GM21619 (cell line): ENCODE results near the gene TMEM37.
"Not testable (repeated sequence)": the region's sequence is repeated elsewhere in the genome, so short reads cannot be mapped to it uniquely, and the experiment has no call there.

ENCODE experiments used
- ATAC-seq: cut with Tn5 transposase; IDR thresholded peaks from one replicate; pipeline ENCODE4 v1.9.1; 2021; ENCODE audit not compliant: unreplicated experiment

Gene TMEM37, protein sequence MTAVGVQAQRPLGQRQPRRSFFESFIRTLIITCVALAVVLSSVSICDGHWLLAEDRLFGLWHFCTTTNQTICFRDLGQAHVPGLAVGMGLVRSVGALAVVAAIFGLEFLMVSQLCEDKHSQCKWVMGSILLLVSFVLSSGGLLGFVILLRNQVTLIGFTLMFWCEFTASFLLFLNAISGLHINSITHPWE

DNA sequence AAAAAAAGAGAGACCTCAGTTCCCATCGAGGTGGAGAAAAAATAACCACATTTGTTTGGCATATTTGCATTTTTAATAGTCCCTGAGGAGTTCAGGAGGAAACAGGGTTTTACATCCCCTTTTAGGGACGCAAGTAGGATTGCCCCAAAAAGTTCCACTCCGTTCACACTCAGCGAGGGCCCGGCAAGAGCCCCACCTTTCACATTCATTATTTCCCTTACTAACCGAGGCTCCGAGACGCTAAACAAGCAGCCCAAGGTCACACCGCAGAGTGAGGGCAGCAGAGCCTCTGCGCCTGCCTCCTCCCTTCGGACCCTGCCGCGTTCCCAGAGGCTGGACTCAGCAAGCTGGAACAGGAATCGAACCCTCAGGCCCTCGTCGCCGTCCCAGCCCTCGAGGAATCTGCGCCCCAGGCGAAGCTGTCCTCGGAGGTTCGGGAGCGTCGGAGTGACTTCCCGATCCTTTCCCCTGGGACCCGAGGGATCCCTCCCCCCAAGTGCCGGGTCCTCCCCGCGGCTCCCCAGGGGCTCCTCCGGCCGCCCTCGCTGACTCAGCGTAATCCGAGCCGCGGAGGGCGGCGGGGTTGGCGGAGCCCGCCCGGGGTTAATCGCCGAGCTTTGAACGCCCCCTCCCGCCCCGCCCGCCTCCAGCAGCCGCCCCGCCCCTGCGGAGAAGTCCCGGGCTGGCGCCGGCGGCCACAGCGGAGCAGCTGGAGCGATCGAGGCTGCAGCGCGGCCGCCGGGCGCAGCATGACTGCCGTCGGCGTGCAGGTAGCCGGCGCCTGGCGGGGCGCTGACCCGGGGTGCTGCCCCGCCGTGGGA is at the start of gene TMEM37:
Gene TMEM37 (plus strand): TSS at position 700 of the 821 bp plus-strand sequence. CDS start 50 bp downstream, at position 750.
- ATAC-seq: peak; percentile 73

- no peak for ATAC-seq
Measured at GRCh38 chr2:119383410-119384140, 48.1 kb upstream of the TMEM37 start.

GRCh38 chr2:119384971-119385370 is 46.7 kb upstream of the TMEM37 start:
- no peak for ATAC-seq

DNA sequence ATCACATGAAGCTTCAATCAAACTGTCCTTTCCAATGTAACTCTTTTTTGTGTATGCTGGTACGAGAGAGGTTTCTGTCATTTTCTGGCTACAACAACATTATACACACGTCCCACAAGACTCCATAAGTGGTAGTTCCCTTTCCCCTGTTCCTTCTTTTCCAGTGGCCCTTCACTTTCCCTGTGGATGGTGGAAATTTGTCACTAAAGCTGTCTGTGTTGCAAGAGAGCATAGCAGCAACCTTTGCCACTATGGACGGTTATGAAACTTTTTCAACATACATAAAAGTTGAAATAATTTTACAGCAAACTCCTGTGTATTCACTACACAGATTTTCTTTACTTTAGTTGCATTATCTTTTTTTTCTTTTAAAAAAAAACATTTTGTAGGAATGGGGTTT is 46.2 kb upstream of the TMEM37 start:
- ATAC-seq: no peak

- ATAC-seq: peak; percentile 71
Measured at GRCh38 chr2:119387381-119388129, 44.1 kb upstream of the TMEM37 start.

- ATAC-seq: no peak
Measured at GRCh38 chr2:119389615-119390306, 41.9 kb upstream of the TMEM37 start.

- no peak for ATAC-seq
Measured at GRCh38 chr2:119393971-119394748, 37.5 kb upstream of the TMEM37 start.

DNA sequence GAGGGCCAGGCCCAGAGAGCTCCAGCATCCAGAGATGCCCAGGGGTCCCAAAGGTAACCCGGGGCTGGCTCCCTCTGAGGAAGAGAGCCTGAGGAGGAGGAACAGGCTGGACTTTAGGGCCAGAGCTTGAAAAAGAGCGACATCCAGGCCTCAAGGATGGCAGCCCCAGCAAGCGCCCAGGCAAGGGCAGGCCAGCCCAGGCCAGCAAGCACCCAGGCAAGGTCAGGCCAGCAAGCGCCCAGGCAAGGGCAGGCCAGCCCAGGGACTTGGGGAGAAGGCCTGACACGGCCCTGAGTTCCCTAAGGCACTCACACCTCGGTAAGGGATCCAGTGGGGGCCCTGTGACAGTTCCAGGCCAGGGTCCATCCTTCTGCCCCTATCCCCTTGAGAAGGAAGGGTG is 34.5 kb upstream of the TMEM37 start:
- no peak for ATAC-seq

GRCh38 chr2:119402106-119402505 is 29.5 kb upstream of the TMEM37 start:
- no peak for ATAC-seq

- ATAC-seq: no peak
Measured at GRCh38 chr2:119402645-119403560, 28.8 kb upstream of the TMEM37 start.

DNA sequence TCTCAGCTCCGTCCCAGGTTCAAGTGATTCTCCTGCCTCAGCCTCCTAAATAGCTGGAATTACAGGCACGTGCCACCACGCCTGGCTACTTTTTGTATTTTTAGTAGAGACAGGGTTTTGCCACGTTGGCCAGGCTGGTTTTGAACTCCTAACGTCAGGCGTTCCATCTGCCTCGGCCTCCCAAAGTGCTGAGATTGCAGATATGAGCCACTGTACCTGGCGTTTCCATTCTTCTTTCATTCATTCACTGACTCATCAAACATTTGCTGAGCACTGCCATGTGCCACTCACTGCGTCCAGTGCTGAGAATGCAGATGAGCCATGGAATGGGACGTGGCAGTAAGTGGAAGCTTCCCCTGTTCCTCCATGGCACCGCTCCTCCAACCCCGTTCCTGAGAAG is 28.0 kb upstream of the TMEM37 start:
- not testable (repeated sequence) for ATAC-seq

DNA sequence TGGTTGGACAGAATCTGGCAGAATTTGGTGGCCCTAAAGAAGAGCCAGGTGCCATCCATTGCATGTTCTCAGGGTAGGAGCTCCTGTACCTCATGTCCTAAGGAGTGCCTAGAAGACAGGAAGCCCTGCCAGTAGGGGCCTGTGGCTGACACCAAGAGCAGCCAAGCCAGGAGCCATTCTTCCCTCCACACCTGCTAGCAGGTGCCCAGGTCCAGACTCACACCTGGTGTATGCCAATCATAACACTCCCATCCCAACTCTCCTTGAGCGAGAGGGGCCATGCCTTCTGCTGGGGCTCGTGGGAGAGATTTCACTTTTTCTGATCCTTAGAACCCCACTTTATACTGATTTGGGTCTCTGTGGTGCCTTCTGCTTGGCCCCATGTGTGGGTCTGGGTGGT is 26.5 kb upstream of the TMEM37 start:
- ATAC-seq: no peak

DNA sequence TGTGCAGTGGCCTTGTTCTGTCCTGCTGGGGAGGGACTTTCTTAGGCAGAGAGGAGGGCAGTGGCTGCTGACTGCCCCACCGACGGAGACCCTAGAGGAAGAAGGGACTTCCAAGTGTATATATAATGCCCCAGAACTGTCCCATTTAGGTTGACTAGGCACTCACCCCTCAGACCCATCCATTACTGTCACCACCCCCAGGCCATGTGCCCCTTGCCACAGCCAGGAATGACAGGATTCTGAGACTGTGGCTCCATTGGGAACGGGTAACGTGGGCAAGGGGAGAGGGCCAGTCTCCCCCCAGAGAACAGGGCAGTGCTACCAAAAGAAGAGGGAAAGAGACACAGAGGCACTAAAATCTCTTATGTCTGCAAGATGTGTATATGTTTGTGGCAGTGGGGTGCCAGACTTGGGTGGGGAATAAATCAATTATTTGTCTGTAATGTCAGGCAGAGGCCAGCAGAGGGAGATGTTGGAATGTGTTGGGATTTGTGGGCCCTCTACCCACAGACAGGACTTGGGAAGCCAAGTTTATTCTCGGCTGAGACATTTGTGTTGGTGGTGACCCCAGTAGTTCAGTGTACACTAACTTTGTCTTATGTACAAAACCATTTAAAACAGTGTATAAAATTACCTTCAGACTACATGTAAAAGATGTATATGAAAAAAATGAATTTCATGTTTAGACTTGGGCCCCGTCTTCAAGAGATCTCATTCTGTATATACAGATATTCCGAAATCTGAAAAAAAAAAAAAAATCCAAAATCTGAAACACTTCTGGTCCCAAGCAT is 24.0 kb upstream of the TMEM37 start:
- ATAC-seq: peak; percentile 65

- no peak for ATAC-seq
Measured at GRCh38 chr2:119408221-119408619, 23.4 kb upstream of the TMEM37 start.

DNA sequence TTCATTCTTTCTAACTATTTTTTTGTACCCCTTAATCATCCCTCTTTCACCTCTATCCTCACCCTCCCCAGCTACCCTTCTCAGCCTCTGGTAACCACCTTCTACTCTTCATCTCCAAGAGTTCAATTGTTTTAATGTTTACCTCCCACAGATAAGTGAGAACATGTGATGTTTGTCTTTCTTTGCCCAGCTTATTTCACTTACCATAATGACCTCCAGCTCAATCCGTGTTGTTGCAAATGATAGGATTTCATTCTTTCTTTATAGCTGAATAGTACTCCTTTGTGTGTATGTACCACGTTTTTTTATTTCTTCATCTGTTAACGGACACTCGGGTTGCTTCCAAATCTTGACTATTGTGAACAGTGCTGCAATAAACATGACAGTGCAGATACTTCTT is 22.1 kb upstream of the TMEM37 start:
- ATAC-seq: no peak

- no peak for ATAC-seq
Measured at GRCh38 chr2:119414894-119415293, 16.8 kb upstream of the TMEM37 start.

GRCh38 chr2:119415630-119416029 is 16.0 kb upstream of the TMEM37 start:
- ATAC-seq: no peak
